ENCODE data around the gene SUN5.

Gene SUN5

DNA sequence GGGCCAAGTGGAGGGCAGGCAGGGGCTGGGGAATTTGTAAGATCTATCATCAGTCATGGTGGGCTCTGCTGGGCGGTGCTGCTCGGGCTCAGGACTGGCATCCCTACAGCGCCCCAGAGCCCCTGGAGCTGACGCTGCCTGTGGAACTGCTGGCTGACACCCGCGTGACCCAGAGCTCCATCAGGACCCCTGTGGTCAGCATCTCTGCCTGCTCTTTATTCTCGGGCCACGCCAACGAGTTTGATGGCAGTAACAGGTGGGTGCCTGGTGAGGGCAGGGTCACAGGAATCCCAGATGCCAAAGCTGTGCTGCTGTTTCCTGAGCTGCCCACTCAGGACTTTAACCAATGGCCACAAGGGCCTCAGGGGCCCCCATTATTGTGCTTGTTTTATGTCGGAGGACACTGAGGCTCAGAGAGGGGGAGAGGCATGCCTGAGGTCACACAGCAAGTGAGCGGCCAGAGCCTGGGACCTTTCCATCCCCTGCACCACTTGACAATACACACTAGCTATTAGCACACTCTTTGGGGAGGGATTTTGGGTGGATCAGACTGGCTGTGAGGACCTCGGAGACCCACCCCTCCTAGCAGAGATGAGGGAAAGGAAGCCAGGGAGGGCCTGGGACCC, 9.6 kb upstream of the SUN5 start:
- DNase-seq (ENCODE audit: insufficient read length, low spot score) (no peak), FAIRE-seq (no peak)
- no peak for TF ChIP-seq POLR2A (IDR thresholded peaks at IDR 0.05; ENCODE audit: low read depth, low read length)

DNA sequence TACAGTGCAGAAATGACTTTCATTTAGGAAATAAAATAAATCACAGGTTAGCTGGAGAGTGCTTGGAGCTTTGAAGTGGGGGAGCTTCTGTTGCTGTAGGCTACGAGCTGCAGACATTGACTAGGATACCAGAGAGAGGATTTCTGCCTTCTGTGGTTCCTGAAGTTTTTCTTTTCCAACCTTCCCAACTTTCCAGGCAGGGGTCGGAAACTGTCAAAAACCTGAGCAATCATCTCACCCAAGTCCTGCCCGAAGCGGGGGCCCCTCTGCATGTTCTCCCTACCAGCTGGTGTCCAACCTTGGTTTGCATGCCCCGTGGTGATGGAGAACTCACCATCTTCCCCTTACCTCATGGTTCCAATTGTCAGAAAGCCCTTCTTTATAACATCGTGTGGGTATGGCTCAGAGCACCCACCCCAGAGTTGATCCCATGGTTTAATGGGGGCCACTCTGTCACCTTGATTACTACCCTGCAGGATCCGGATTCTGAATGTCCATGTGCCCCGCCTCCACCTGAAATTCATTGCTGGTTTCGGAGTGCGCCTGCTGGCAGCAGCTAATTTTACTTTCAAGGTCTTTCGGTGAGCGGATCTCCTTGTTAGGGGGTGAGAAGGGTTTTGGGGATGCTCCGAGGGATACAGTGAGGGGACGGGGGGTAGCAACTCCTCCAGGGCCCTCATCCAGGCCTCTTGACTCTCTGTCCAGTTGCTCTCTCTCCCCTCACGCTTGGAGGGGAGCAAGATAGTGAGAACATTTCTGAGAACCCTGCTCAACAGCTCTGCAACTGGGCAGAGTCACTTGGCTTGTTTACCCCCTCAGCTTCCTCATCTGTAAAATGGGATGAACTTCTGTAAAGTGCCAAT, 8.3 kb upstream of the SUN5 start:
- no peak for DNase-seq (ENCODE audit: insufficient read length, low spot score)
- TF ChIP-seq POLR2A (IDR thresholded peaks at IDR 0.05; ENCODE audit: low read depth, low read length), result no peak
- no peak for FAIRE-seq

DNA sequence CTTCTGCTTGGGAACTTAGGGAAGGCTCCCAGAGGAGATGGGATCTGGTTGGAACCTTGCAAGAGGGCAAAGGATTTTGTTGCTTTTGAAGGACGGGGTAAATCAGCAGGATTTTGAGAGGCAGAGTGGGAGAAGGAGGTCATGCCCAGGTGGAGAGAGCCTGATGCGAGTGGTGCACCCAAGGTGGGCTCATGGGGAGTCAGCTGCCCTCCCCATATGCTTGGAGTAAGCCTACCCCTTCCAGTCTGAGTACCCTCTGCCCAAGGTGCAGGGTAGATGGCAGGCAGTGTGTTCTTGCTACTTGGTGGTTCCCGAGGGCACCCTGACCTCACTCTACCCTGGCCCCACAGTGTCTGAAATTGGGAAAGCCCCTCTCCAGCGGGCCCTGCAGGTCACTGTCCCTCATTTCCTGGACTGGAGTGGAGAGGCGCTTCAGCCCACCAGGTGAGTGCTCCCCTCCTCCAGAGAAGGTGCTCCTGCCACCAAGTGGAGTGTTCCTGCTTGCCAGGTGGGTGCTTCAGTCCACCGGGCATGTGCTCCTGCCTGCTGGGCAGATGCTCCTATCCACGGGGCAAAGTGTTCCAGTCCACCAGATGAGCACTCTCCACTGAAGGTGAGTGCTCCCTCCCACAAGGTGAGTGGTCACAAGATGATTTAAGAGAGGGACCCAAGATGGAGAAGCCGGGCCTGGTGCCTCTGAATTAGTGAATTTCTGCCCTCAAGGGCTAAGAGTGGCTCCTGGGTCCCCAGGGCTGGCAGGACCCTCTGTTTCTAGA, 6.6 kb upstream of the SUN5 start:
- DNase-seq (ENCODE audit: insufficient read length, low spot score), result no peak
- TF ChIP-seq POLR2A (IDR thresholded peaks at IDR 0.05; ENCODE audit: low read depth, low read length), result no peak
- FAIRE-seq, result no peak

DNA sequence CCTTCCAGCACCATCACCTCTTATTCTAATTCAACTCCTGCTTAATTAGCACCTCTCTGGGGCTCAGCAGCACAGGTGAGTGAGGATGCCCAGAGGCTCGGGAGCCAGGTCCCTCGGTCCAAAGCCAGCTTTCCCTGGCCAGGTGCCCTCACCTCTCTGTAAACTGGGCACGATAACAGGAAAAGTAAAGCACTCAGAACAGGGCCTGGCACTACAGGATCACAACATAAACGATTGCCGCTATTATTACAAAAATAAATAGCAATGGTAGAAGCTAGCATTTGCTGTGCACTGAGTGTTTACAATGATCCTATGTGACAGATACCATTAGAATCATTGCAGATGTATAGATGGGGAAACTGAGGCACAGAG, 5.9 kb upstream of the SUN5 start:
- FAIRE-seq, result no peak
- TF ChIP-seq POLR2A (IDR thresholded peaks at IDR 0.05; ENCODE audit: low read depth, low read length), result no peak
- DNase-seq (ENCODE audit: insufficient read length, low spot score), result no peak

DNA sequence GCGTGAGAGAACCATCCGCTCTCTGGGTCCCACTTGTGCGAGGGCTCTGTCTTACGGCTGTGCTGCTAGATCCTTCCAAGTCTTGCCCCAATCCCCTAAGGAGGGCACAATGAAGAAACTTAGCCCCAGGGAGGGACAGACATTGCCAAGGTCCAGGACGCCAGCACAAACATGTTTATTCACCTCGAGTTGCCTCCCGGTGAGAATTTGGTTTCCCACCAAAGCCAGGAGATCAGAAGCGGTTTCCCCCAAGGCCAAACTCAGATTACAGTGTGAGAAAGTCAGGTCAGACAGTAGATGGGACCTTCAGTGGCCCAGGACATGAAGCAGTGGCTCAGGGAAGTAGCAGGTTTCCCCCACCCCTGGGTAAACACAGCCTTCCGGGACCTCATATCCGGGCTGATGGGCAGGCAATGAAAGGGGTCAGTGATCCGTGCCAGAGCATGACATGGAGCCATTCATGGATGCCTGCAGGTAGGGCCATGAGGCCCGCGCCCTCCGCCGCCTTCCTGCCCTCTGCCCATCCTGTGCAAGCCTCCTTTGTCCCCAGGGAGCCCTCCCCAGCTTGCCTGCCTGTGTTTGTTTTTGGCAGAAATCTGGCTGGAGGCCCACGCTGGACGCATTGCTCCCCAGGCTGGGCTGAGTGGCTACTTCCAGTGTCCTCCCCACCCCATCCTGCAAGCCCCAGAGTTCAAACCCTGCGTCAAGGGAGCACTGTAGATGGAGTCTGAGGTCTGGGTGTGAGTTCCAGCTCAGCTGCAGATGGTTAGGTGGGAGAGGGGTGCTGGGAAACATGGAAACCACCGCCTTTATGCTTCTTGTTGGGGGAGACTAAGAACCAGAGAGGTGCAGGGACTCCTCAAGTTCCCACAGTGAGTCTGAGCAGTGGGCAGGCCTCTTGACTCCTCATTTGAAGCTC, 5.2 kb upstream of the SUN5 start:
- DNase-seq (ENCODE audit: insufficient read length, low spot score) (no peak), FAIRE-seq (no peak)
- TF ChIP-seq POLR2A (IDR thresholded peaks at IDR 0.05; ENCODE audit: low read depth, low read length), result no peak

DNA sequence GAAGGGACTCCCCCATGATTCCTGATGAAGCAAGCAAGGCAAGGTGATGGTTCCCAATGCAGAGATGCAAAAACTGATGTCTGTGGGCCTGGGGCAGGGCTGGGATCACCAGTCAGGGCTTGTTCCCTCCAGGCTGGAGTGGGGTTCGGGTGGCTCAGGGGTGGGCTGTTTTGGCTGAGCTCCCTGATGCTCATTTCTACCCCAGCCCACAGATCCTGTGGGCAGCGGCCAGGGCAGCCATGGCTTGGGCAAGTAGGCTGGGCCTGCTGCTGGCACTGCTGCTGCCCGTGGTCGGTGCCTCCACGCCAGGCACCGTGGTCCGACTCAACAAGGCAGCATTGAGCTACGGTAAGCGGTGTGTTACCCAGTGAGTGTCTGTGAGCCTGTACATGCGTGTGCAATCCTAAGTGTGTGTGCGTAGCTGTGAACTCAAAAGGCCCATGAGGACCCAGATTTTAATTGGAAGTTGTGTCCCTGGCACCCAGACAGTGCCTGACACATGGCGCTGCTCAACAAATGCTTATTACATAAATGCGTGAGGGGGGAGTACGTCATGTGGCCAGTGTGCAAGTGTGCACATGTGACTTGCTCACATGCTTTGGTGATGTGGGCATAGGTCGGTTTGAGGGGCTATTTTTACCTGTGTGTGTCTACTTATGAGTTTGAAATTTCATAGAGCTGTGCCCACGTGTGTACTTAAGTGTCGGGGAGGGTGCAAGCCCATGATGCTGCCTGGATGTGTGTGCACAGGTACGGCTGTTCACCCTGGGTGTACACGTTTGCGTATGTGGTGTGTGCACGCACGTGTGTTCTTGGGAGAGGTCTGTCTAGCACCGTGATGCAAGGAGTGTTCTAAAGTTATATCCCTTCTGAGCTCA, 4.3 kb upstream of the SUN5 start:
- no peak for TF ChIP-seq POLR2A (IDR thresholded peaks at IDR 0.05; ENCODE audit: low read depth, low read length)
- no peak for FAIRE-seq

DNA sequence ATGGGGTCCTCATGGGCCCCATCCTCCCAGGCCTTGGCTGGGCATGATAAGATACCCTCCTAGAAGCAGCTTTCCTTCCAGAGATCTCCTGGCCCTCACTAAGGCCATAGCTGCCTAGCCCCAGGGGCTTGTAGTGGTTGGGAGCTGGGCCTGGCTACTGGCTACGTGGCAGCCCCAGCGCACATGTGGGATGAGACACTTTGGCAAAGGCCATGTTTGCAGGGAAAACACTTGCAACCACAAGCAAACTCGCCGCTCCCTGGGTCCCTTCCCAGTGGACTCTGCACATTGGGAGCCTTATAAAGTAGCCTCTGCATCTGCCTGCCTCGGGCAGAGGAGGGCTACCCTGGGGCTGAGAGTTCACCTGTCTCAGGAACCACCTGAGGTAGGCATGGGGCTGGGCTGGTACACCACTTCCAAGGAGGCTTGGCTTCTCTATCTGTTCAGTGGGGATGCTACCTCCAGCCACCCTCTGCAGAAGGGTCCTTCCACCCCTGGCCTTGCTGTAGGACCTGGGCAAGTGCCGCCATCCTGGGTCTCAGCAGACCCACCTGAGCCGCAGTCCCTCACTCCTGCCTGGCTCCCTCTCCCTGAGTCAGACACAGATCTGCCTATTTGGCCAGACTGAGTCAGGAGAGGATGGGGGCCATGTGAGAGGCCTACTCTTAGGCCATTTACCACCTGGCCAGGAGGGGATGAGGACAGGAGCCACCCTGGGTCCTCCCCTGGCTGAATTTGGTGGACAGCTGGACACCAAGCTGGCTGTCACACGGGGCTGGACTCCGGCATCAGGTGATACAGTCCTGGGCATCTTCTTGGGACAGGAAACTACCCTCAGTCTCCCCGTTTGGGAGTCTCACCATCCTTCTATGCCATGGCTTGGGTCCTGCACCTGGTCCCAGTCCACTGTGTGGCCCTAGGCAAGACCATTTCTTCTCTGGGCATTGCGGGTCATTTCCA, 3.4 kb upstream of the SUN5 start, which contains the start of gene BPIFB2:
Gene BPIFB2, plus strand, starts transcription at position 329 of the 960 bp plus-strand sequence. CDS start 871 bp downstream, outside the sequence.
- FAIRE-seq (no peak), DNase-seq (ENCODE audit: insufficient read length, low spot score) (no peak)
- TF ChIP-seq POLR2A (IDR thresholded peaks at IDR 0.05; ENCODE audit: low read depth, low read length), result no peak

More for the DNA sequence above, 4.3 kb upstream of the SUN5 start:
- no peak for DNase-seq (ENCODE audit: insufficient read length, low spot score)

DNA sequence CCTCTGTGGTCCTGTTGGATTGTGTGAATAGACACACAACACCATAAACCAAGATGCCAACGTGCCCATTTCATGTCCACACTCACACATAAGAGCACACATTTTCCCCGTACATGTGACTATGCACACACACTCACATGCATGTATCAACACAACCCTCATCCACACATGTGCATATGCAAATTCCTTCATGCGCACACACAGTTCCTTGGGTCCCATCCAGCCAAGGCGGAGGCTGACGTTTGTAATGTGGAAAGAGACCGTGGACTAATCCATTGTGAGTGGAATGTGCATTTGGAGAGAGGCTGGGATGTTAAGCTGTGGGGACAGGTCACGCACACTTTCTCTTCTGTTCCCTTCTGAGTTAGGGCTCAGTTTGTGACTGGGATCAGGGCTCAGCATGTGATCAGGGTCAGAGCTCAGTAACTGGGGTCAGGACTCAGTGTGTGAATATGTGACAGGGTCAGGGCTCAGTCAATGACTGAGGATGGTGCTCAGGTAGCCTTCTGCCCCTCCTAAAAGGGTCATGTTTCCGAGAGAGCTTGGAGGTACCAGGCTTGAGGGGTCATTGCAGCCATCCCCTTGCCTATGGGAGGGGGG, 2.6 kb upstream of the SUN5 start:
- DNase-seq (ENCODE audit: insufficient read length, low spot score) (no peak), FAIRE-seq (no peak)
- TF ChIP-seq POLR2A (IDR thresholded peaks at IDR 0.05; ENCODE audit: low read depth, low read length), result no peak

DNA sequence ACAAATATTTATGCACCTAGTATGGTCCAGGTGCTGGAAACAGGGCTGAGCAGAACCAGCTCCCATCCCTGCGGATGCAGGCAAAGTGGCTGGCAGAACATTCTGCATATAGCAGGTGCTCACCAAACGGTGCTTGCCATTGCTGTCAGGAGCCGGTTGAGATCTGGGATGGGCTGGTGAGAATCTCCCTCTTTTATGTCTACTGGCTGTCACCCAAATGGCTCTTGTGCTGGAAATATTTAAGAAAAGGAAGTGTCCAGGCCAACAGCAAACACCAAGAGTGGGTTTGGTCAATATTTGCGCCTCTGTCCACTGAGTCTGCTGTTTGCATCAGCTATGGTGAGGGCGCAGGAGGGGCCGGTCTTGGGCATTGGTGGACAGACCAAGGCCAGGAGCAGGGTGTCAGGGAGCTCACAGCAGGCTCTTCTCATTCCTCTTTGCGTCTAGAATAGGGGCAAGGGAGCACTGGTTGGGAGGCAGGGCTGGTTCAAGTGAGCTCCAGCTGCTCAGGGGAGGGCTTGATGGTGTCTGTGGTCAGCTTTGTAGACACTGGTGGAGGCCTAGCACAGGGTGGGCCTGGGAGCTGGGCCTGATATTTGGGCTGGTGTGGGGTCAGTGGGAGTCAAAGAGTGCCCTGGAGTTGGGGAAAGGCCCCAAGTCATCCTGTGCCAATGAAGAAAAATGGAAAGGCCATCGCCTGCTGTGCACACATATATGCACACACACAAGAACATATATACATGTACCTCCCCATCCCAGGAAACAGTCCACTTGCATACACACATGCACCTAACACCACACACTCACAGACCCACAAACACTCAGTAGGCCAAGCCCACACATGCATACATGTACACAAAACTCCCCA, 1.9 kb upstream of the SUN5 start:
- FAIRE-seq, result no peak
- TF ChIP-seq POLR2A (IDR thresholded peaks at IDR 0.05; ENCODE audit: low read depth, low read length), result no peak
- DNase-seq (ENCODE audit: insufficient read length, low spot score), result no peak

DNA sequence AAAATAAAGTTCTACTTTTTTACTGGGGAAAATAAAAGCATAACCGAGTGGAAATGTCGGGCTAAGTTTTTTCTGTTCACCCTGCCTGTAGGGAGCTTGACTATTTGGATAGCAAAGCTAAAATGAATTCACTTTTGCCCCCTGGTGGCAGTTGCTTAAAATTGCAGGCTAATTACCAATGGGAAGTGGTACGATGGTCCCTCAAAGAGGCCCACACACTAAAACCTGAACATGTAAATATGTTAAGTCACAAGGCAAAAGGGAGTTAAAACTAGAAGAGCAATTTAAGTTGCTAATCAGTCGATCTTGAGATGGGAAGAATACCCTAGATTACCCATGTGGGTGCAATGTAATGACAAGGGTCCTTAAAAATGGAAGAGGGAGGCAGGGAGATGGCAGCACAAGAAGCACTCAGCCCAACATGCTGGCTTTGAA, 916 bp upstream of the SUN5 start:
- FAIRE-seq (no peak), DNase-seq (ENCODE audit: insufficient read length, low spot score) (no peak)
- TF ChIP-seq POLR2A (IDR thresholded peaks at IDR 0.05; ENCODE audit: low read depth, low read length), result no peak

Data from H54 (cell line).